ENCODE data around the gene ZNF747.
"Not testable (repeated sequence)": the region's sequence is repeated elsewhere in the genome, so short reads cannot be mapped to it uniquely, and the experiment has no call there.

ZNF747 gene

DNA sequence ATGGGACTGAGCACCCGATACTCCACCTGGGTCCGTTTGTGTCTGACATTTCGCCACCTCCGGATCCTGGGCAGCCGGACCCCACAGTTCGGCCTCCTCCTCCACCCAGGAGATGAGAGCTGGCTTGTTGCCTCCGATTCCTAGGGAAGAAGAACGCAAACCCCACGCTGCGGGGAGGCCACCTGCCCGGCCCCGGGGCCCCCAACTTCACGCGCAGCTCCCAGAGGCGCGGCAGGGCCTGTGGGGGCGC is 23.0 kb upstream of the ZNF747 start:
- no peak for DNase-seq

DNA sequence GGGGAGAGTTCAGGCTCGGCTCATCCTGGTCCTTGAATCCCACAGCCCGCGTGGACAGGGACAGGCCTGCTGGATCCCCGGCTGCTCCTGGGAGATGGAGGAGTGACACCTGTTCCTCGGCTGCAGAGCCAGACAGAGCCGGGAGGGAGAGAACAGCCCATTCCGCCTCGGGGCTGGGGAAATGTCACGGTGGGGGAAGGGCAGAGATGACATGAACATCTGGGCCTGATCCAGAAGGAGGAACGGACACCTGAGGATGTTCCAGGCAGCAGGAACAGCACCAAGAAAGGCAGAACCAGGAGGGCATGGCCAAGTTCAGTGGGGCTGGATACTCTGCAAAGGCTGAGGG is 21.4 kb upstream of the ZNF747 start:
- DNase-seq = no peak

GRCh38 chr16:30555315-30556124 is 20.9 kb upstream of the ZNF747 start:
- no peak for DNase-seq

- DNase-seq = no peak
Observed at GRCh38 chr16:30554557-30555314, 20.1 kb upstream of the ZNF747 start.

- DNase-seq = no peak
Observed at GRCh38 chr16:30553393-30553899, 18.8 kb upstream of the ZNF747 start.

GRCh38 chr16:30552956-30553355 is 18.3 kb upstream of the ZNF747 start:
- DNase-seq = no peak

- no peak for DNase-seq
Observed at GRCh38 chr16:30551781-30552180, 17.1 kb upstream of the ZNF747 start.

- no peak for DNase-seq
Observed at GRCh38 chr16:30548416-30549253, 14.0 kb upstream of the ZNF747 start.

DNA sequence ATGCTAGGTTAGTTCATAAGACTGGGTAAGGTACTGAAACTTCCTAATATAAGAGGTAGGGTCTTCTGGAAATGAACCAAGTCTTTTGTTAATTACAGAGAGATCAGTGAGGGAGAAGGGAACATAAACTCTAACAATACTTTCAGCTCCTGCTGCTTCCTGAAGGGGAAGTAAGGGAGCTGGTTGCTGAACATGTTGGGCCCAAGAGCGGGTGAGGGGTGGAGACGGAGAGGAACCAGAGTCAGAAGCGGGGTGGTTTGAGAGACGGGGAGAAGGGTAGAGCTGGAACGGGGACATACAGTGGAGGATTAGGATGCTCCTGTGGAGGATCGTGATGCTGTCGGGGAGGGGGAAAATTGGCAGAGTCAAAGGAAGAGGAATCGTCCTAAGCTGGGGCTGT is 11.5 kb upstream of the ZNF747 start:
- no peak for DNase-seq

DNA sequence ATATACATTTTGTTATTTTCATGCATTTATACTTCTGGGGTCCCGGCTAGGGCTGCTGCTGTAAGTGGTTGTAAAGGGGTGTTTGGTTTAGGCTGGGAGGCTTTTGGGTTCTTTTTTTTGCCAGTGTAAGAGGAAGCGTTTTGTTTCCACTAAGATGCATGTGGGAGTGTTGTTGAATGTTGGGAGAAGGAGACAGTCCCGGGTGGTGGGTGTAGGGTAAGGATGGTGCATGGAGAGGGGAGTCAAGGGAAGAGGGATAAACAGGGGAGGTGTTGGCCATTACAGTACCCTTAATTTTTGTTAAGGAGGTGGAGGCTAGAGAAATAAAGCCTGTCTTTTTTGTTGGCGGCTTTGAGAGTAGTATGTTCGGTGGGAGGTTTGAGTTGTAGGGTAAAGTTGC is 8.4 kb upstream of the ZNF747 start:
- DNase-seq = no peak

- DNase-seq = no peak
Observed at GRCh38 chr16:30541502-30542329, 7.1 kb upstream of the ZNF747 start.

DNA sequence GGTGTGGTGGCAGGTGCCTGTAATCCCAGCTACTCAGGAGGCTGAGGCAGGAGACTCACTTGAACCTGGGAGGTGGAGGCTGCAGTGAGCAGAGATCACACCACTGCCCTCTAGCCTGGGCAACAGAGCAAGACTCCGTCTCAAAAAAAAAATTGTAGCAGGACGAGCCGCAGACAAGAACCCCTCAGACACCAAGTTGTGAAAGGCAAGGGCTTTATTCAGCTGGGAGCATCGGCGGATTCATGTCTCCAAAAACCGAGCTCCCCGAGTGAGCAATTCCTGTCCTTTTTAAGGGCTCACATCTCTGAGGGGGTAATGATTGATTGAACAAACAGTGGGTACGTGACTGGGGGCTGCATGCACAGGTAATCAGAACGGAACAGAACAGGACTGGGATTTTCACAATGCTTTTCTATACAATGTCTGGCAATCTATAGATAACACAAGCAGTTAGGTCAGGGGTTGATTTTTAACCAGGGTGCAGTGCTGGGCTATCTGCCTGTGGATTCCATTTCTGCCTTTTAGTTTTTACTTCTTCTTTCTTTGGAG is 6.3 kb upstream of the ZNF747 start:
- DNase-seq = not testable (repeated sequence)

DNA sequence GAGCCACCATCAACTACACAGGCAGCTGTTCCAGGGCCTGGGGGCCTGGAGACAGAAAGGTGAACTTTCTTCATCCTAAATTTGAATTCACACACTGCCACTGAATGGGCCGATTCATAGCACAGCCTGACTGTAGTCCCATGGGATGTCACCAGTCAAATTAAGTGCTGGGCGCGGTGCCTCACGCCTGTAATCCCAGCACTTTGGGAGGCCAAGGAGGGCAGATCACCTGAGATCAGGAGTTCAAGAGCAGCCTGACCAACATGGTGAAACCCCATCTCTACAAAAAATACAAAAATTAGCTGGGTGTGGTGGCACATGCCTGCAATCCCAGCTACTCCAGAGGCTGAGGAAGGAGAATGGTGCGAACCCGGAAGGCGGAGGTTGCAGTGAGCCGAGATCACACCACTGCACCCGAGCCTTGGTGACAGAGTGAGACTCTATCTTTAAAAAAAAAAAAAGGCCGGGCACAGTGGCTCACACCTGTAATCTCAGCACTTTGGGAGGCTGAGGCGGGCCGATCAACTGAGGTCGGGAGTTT is 5.4 kb upstream of the ZNF747 start:
- not testable (repeated sequence) for DNase-seq

DNA sequence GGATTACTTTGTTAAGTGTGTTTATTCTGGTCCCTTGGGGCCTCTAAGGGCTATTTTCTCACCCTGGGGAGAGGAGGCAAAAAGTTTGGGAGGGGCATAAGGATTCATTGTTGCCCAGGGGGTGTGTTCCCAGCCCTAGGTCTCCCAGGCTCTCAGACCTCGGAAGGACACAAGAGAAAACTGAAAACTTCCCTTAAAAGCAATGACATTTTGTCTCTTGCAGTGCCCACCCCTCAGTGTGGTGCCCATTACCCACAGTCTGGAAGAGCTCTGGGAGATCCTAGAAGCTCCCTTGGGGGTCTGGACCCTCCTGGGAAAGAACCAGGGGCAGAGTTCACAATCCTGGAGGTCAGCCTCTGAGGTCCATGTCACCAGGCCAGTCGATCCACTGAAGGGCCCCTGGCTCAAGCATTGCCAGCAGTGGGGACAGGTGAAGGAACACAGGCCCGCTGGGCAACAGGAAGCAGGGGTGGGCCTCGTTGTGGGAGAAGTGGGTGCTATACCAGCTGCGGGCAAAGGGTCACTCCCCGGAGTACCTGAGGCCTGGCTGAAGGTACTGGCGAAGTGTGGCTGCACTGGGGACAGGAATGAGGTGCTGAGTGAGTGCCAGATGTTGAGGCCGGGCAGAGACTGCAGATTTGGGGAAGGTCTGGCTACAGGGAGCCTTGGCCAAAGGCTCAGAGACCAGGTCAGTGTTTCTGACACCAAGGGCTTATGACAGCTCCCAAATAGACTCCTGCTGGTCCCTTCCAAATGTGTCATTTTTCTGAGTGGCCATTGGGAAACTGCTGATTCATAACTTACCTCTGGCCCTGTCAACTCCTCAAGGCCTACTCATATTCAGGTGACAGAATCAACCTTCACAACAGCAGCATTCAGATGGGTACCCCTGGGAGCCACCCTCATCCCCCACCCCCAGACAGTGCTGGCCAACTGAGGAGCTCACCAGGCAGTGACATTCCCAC is 4.6 kb upstream of the ZNF747 start:
- DNase-seq = no peak

- DNase-seq = not testable (repeated sequence)
Observed at GRCh38 chr16:30536391-30537024, 1.9 kb upstream of the ZNF747 start.

GRCh38 chr16:30535777-30536190 is 1.1 kb upstream of the ZNF747 start:
- no peak for DNase-seq

GRCh38 chr16:30535106-30535776 is 583 bp upstream of the ZNF747 start:
- DNase-seq = no peak

- no peak for DNase-seq
Observed at GRCh38 chr16:30533748-30534367, 800 bp downstream of the ZNF747 start.

DNA sequence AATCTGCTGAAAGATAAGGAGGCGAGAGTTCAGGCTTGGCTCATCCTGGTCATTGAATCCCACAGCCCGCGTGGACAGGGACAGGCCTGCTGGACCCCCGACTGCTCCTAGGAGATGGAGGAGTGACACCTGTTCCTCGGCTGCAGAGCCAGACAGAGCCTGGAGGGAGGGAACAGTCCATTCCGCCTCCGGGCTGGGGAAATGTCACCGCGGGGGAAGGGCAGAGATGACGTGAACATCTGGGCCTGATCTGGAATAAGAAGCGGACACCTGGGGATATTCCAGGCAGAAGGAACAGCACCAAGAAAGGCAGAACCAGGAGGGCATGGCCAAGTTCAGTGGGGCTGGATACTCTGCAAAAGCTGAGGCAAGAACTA is 1.5 kb downstream of the ZNF747 start:
- no peak for DNase-seq
